22Rv1 (cell line): ENCODE measurements around the gene TEKT2.

ENCODE experiments used
- CTCF ChIP-seq: fragments of 450-650 bp; IDR thresholded peaks from 2 replicates; pipeline ENCODE4 v1.5.1; 2017; ENCODE audit warnings: mild to moderate bottlenecking
- ZFX ChIP-seq: fragments of 450-650 bp; IDR thresholded peaks from 2 replicates; pipeline ENCODE4 v1.6.1; 2017; ENCODE audit warnings: antibody characterized with exemption, borderline replicate concordance

GRCh38 chr1:36122062-36123030 is 38.5 kb downstream of the TEKT2 start:
- TF ChIP-seq CTCF: no peak
- no peak for TF ChIP-seq ZFX
